Stimulated activated CD8-positive, alpha-beta memory T cell treated with anti-CD3 and anti-CD28 coated beads, Interleukin-12 subunit alpha, Interleukin-12 subunit beta, amount 100 ng/mL, for 24 hours (primary cell): ENCODE measurements around the gene CHCHD1.
"Not testable (repeated sequence)": the region's sequence is repeated elsewhere in the genome, so short reads cannot be mapped to it uniquely, and the experiment has no call there.

Experiments used
- DNase-seq: peaks from one replicate; pipeline ENCODE4 v3.0.0-alpha.2; 2020; ENCODE audit errors: extremely low read depth

Gene CHCHD1

DNA sequence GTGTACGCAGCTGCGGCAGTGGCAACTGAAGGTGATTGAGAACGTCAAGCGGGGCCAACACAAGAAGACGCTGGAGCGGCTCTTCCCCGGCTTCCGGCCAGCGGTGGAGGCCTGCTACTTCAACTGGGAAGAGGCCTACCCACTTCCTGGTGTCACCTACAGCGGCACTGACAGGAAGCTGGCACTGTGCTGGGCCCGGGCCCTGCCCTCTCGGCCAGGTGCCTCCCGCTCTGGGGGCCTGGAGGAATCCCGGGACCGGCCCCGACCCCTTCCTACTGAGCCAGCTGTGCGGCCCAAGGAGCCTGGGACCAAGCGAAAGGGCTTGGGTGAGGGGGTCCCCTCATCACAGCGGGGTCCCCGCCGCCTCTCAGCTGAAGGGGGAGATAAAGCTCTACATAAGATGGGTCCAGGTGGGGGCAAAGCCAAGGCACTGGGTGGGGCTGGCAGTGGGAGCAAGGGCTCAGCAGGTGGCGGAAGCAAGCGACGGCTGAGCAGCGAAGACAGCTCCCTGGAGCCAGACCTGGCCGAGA, 10.1 kb downstream of the CHCHD1 start:
- no peak for DNase-seq

DNA sequence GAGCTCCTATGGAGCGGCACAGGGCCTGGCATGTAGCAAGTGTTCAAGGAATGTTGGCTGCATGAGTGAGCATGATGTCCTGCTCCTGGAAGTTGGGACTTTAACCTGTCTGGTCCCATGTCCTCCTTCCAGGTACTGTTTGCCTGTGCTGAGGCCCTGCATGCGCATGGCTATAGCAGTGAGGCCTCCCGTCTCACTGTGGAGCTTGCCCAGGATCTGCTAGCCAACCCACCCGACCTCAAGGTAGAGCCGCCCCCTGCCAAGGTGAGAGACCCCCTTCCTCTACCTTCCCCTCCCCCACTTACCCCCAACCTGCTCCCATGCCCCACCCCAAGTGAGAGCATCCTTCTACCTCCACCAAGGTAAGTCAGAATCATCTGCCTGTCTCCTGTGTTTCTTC, 11.6 kb downstream of the CHCHD1 start:
- DNase-seq = no peak

DNA sequence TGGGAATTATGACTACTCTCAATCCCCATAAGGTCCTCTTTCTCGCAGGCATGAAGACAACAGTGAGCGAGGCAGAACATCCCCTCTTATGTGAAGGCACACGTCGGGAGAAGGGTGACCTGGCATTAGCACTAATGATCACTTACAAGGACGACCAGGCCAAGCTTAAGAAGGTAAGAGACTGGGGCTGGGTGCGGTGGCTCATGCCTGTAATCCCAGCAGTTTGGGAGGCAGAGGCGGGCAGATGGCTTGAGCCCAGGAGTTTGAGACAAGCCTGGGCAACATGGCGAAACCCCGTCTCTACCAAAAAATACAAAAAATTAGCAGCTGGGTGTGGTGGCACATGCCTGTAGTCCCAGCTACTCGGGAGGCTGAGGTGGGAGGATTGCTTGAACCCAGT, 13.6 kb downstream of the CHCHD1 start:
- not testable (repeated sequence) for DNase-seq

DNA sequence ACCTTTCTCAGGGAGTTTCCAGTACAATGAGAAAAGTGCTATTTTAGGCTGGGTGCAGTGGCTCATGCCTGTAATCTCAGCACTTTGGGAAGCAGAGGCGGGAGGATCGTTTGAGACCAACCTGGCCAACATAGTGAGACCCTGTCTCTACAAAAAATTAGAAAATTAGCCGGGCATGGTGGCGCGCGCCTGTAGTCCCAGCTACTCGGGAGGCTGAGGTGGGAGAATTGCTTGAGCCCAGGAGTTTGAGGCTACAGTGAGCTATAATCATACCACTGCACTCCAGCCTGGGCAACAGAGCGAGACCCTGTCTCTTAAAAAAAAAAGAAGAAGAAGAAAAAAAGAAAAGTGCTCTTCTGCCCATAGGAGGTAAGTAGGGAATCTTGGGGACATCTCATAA, 14.2 kb downstream of the CHCHD1 start:
- DNase-seq = not testable (repeated sequence)

DNA sequence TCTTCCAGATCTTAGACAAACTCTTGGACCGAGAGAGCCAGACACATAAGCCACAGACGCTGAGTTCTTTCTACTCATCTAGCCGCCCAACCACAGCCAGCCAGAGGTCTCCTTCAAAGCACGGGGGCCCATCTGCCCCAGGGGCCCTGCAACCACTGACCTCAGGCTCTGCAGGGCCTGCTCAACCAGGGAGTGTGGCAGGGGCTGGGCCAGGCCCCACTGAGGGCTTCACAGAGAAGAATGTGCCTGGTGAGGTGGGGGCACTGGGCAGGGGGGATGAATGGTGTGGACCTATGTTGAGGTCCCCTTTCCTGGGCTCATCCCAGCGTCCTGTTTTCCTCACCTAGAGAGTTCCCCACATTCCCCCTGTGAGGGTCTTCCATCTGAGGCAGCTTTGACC, 14.9 kb downstream of the CHCHD1 start:
- no peak for DNase-seq

DNA sequence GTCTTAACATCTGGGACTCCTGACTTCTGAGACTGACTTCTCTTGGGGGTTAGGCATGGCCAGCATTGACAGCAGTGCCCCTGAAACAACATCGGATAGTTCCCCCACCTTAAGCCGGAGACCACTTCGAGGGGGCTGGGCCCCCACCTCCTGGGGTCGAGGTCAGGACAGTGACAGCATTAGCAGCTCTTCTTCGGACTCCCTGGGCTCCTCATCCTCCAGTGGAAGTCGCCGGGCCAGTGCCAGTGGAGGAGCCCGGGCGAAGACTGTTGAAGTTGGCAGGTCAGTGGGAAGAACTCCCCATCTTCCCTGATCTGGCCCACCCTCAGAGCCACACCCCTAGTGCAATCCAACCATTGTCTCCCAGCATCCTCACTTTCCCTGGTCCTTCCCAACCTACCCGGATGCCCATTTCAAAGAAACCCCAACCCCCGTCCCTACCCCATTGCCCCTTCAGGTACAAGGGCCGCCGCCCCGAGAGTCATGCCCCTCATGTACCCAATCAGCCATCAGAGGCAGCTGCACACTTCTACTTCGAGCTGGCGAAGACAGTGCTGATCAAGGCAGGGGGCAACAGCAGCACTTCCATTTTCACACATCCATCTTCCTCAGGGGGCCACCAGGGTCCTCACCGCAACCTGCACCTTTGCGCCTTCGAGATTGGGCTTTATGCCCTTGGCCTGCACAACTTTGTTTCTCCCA, 15.6 kb downstream of the CHCHD1 start:
- DNase-seq = no peak

DNA sequence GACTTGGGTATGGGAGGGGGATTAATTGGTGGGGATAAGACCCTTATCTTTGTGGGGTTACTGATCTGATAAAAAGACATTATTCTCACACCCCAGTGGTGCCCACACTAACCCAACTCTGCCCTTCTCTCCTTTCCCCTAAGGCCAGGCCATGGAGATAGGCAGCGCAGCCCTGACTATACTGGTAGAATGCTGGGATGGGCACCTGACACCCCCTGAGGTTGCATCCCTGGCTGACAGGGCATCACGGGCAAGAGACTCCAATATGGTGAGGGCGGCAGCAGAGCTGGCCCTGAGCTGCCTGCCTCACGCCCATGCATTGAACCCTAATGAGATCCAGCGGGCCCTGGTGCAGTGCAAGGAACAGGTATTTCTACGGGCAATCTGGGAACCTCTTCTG, 16.2 kb downstream of the CHCHD1 start:
- DNase-seq = no peak

DNA sequence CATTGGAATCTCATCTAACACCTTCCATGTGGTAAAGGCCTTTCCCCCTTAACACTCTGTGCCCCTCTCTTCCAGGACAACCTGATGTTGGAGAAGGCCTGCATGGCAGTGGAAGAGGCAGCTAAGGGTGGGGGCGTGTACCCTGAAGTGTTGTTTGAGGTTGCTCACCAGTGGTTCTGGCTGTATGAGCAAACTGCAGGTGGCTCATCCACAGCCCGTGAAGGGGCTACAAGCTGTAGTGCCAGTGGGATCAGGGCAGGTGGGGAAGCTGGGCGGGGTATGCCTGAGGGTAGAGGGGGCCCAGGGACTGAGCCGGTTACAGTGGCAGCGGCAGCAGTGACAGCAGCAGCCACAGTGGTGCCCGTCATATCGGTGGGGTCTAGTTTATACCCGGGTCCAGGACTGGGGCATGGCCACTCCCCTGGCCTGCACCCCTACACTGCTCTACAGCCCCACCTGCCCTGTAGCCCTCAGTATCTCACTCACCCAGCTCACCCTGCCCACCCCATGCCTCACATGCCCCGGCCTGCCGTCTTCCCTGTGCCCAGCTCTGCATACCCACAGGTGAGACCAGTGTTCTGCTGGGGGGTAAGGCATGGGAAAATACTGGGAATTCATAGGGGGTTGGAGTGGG, 17.2 kb downstream of the CHCHD1 start:
- no peak for DNase-seq

DNA sequence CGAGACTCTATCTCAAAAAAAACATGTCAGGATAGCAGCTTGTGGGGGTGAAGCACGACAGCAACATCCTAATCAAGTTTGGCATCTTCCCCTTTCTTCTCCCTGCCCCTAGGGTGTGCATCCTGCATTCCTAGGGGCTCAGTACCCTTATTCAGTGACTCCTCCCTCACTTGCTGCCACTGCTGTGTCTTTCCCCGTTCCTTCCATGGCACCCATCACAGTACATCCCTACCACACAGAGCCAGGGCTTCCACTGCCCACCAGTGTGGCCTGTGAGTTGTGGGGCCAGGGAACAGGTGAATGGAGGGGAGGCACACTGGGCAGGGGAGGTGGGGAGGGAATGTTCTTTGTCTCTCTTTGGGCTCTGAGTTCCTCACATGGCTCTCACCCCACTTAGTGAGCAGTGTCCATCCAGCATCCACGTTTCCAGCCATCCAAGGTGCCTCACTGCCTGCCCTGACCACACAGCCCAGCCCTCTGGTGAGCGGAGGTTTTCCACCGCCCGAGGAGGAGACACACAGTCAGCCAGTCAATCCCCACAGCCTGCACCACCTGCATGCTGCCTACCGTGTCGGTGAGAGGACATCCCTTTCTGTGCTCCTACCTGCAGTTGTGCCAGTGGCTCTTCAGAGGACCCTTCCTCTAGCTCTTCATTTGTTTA, 18.2 kb downstream of the CHCHD1 start:
- no peak for DNase-seq

DNA sequence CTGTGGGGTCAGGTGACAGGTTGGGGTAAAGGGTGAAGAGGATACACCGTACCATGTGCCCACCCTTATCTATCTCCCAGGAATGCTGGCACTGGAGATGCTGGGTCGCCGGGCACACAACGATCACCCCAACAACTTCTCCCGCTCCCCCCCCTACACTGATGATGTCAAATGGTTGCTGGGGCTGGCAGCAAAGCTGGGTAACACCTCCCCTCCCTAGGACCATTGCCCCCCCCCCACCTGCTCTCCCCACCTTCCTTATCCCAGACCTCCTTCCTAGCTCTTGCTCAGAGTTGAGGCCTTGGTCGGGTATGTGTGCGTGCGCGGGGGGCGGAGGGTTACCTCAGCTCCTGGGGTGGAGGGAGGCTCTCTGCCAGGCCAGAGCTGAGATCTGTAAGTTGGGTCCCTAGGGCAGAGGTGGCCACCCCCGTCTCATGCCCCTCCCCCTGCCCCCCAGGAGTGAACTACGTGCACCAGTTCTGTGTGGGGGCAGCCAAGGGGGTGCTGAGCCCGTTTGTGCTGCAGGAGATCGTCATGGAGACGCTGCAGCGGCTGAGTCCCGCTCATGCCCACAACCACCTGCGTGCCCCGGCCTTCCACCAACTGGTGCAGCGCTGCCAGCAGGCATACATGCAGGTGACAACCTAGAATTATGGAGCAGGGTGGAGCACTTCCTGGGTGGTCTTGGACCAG, 18.9 kb downstream of the CHCHD1 start:
- DNase-seq = no peak

DNA sequence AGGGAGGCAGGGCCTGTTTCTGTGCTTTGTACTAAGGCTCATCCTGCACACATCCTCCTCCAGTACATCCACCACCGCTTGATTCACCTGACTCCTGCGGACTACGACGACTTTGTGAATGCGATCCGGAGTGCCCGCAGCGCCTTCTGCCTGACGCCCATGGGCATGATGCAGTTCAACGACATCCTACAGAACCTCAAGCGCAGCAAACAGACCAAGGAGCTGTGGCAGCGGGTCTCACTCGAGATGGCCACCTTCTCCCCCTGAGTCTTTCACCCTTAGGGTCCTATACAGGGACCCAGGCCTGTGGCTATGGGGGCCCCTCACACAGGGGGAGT, 19.4 kb downstream of the CHCHD1 start:
- no peak for DNase-seq

DNA sequence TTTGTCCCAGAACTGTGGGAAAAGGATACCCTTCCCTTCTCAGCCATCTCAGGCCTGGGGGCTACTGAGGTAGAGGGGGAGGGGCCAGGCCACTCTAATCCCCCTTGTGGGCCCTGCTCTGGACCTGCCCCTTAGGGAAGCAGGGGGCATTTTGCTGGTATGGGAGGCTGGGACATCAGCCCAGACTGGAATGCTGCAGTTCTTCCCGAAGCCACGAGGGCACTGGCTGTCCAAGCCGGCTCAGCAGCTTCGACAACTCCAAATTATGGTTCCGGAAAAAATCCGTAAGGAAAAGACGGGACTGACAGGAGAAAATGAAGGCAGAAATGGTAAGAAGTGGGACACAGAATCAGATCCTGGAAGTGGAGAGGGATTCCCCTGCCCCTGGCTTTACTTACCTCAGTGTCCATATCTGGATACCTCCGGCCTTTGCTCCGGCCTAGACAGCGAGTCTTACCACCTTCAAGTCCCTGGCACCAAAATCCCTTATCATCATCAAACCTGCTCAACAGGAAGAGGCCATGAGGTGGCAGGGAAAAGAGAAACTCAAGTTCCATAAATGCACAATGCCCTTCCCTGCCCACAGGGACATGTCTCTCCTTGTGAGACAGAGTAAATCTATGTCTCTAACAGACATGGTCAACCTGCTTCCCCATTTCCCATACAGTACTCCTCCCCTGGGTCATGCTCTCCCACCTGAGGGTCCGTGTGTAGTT, 20.6 kb downstream of the CHCHD1 start:
- DNase-seq = no peak

DNA sequence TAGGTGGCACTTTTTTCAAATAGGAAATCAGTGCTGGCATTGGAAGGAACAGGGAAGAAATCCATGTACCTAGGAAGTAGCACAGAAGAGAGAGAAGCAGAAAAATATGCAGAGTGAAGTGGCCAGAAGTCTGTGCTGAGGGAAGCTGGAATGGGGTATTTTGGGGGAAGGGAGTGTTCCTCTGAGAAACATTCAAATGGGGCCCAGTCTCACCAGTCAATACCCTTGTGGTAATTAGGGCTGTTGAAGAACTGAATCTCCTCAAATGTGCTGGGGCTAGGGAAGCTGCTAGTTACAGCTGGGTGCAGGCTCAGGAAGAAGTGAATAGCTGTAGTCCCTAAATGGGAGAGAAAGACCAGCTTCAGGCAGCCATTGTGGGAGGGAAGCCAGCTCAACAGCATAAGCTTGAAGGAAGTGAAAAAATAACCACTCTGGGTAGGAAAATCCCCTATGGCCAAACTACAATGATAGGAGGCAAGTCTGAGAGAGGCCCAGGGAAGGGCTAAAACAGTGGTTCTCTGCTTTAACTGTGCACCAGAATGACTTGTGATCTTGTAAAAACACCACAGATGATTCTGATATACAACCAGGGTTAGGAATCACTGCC, 21.9 kb downstream of the CHCHD1 start:
- DNase-seq = no peak

DNA sequence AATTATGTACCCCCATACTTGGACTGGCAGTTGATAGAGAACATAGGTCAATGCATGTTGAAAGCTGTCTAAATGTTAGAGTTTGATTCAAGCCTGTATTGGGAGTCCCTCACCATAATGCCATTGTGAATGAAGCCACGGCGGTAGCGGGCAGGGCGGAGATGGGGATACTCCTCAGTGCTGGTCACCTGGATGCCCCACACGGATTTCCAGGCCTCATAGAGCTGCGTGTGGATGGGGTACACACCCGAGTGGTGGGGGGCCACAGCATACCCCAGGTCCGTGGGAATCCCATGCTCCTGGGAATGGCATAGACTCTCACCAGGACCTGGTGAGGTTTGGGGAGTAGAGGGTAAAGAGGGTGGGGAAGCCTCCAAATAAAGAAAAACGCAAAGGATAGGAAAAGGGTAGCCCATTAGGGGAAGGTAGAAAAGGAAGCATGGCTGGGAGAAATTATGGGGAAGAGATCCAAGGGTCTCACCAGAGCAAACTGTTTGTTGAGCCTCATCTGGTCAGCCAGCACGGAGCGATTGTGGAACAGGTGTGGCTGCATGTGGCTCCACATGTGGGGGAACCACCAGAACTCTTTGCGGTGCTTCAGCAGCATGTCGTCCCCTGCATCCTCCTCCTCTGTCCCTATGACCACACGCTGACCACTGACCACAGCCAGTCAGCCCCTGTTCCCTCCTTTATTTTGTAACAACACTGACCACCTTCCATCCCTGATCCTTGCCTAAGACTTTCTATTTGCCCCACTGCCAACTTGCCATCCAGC, 24.5 kb downstream of the CHCHD1 start:
- DNase-seq = no peak

DNA sequence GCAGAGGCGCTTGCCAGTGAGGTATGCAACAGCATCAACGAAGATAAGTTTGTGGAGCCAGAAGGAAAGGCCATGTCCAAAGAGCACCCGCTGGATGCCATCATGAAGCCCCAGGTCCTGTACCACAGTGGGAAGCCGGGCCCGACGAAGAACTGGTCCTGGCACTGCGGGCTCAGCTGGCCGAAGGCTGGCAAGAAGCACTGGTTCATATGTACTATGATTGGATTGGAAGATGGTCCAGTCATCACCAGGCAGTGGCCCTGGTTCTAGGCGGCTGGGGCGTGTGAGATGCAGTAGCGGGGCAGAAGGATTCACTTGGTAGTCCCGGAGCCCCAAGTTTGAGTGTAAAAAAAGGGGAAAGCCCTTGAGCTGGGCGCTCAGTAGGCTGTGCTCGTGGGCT, 25.6 kb downstream of the CHCHD1 start:
- no peak for DNase-seq

DNA sequence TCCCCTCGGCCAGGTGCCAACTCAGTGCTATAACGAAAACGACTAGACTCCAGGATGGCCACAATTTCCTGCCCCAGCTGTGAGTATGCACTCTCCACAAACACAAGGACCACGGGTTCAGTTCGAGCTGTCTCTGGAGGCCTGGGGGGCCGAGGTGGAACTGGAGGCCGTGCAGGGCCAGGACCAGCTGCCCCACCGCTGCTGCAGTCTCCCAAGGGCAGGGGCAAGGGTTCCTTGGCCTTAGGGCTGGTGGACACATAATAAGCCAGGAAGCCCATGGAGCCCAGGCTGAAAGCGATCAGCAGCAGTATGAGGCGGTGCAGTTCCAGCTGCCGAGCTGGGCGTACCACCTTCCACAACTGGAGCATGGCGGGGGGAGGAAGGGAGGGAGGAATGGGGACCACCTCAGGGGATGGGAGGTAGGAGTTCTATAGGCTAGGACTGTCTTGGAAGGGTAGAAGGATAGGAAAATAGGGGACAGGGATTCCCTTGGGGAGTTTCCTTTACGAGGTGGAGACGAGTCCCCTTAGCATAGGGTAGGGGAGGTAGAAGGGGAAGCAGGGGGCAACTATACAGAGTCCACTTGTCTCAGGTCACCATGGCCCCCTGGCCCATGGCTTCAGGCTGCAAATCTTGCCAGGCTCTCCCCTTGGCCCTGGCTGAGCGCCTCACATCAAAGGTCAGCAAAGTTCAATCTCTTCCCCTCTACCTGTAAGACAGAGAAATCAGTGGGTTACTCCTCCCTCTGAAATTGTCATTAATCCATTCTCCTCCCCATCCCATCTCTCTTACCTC, 26.4 kb downstream of the CHCHD1 start:
- no peak for DNase-seq

DNA sequence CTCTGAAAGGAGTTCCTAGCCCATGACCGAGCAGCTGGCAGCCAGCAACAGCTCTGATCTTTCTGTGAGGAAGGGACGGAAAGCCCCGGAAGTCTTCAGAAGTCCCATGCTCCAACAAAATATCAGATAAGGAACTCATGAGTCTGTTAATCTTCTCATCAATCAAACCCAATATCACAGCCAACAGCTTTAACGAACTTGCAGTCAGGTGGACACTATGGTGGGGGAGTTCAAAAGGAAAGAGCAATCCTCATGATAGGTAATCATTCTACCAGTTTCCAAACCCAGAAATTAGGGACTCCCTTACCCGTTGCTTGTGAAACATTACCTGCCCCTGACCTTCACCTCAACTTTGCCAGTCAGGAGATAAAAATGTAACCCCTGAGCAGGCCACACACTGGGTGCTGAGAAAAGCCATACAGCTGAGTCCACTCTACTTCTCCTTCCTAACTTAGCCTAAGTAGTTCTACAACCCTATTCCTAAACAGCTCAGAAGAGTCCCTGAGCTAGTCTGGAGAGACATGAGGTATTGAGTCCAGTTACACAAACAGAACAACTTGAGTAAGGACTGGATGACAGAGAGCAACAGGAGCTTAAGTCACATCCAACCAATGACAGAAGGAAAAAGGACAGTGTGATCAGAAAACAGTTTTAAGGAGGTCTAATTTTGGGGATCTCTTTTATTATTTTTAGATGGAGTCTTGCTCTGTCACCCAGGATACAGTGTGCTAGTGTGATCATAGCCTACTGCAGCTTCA, 27.4 kb downstream of the CHCHD1 start:
- DNase-seq = no peak

DNA sequence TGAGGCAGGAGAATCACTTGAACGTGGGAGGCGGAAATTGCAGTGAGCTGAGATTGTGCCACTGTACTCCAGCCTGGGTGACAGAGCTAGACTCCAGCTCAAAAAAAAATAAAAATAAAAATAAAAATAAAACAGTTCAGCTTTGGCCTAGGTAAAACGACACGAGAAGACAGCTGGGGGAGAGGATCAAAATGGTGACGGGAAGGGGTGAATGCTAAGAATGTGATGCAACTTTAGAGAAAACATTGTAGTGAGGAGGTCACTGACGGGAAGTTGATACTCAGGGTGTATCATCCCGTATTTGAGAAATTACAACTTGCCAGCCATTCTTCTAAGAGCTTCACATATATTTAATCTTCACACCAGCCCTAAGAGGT, 28.5 kb downstream of the CHCHD1 start:
- no peak for DNase-seq
